Measurements from ENCODE around the gene GNPDA1. TPM values are rescaled to one million over a fixed set of nuclear protein-coding genes. Genes with fewer than 3 reads are reported as not detected.

Gene GNPDA1
- polyA plus RNA-seq, 1 donor (not counting 4 experiments of a cell fraction or from before 2014, with no cell fraction given): 18.0 TPM

- H3K4me2 ChIP-seq (ENCODE audit: control insufficient read depth, extremely low read depth, insufficient read depth, low read depth, low read length): no peak overlapping the region
- dilution Hi-C loops (cut with MboI; ENCODE audit: extremely low pct_ligation_motif_present, low sequenced_read_pairs): no loop called here
- H3K4me1 ChIP-seq (ENCODE audit: control insufficient read depth, extremely low read depth, insufficient read depth, low read length): peaks cover 11% of the 10 kb centered on the region
- no peak overlapping the region for H3K4me3 ChIP-seq (ENCODE audit: control insufficient read depth in 2 of 3, extremely low read depth in 1 of 3, insufficient read depth in 2 of 3, low read depth in 1 of 3, low read length in 3 of 3)
- H3K27ac ChIP-seq (ENCODE audit: control insufficient read depth, insufficient read depth, low read length): no peak overlapping the region
- H3K36me3 ChIP-seq (ENCODE audit: control insufficient read depth in 2 of 2, extremely low read depth in 1 of 2, insufficient read depth in 2 of 2, low read length in 2 of 2): no peaks in the 10 kb centered on the region
- no peaks in the 10 kb centered on the region for H3K27me3 ChIP-seq (ENCODE audit: control insufficient read depth, extremely low read depth, insufficient read depth, low read length)
- no peak overlapping the region for H3K9ac ChIP-seq (ENCODE audit: control insufficient read depth, extremely low read depth, insufficient read depth, low read length)
- FAIRE-seq (no peak), DNase-seq (ENCODE audit: low read depth, low spot score) (no peak)
- no peaks in the 10 kb centered on the region for H3K79me2 ChIP-seq (ENCODE audit: control insufficient read depth, insufficient read depth, low read length)
- H3K9me3 ChIP-seq (ENCODE audit: control insufficient read depth, low read depth, low read length): no peaks in the 10 kb centered on the region
- no peaks in the 10 kb centered on the region for H4K20me1 ChIP-seq (ENCODE audit: control insufficient read depth, extremely low read depth, insufficient read depth, low read length)
- TF ChIP-seq EZH2 (IDR thresholded peaks at IDR 0.05; ENCODE audit: low read length) (no peak), CTCF (optimal IDR thresholded peaks at IDR 0.05 in 1 of 3, IDR thresholded peaks at IDR 0.05 in 1 of 3, conservative IDR thresholded peaks at IDR 0.05 in 1 of 3; ENCODE audit: extremely low read depth in 1 of 3, insufficient read depth in 2 of 3, low read length in 3 of 3) (peak; percentile 23 to 69 (median 37))
- no peaks in the 10 kb centered on the region for H3K9me1 ChIP-seq (ENCODE audit: control insufficient read depth, extremely low read depth, insufficient read depth, low read length)
- no peak overlapping the region for H2AFZ ChIP-seq (ENCODE audit: control insufficient read depth, low read length)
Measured at GRCh38 chr5:141960018-141960417, 52.8 kb downstream of the GNPDA1 start.

- H3K9me1 ChIP-seq (ENCODE audit: control insufficient read depth, extremely low read depth, insufficient read depth, low read length): no peaks in the 10 kb centered on the region
- H3K4me3 ChIP-seq (ENCODE audit: control insufficient read depth in 2 of 3, extremely low read depth in 1 of 3, insufficient read depth in 2 of 3, low read depth in 1 of 3, low read length in 3 of 3): no peak overlapping the region
- H3K9me3 ChIP-seq (ENCODE audit: control insufficient read depth, low read depth, low read length): no peaks in the 10 kb centered on the region
- H3K4me2 ChIP-seq (ENCODE audit: control insufficient read depth, extremely low read depth, insufficient read depth, low read depth, low read length): no peak overlapping the region
- TF ChIP-seq EZH2 (IDR thresholded peaks at IDR 0.05; ENCODE audit: low read length): no peak
- no peak for TF ChIP-seq CTCF (optimal IDR thresholded peaks at IDR 0.05 in 1 of 3, IDR thresholded peaks at IDR 0.05 in 1 of 3, conservative IDR thresholded peaks at IDR 0.05 in 1 of 3; ENCODE audit: extremely low read depth in 1 of 3, insufficient read depth in 2 of 3, low read length in 3 of 3)
- peaks cover 11% of the 10 kb centered on the region for H3K4me1 ChIP-seq (ENCODE audit: control insufficient read depth, extremely low read depth, insufficient read depth, low read length)
- FAIRE-seq (no peak), DNase-seq (ENCODE audit: low read depth, low spot score) (no peak)
- H3K79me2 ChIP-seq (ENCODE audit: control insufficient read depth, insufficient read depth, low read length): no peaks in the 10 kb centered on the region
- no peaks in the 10 kb centered on the region for H3K36me3 ChIP-seq (ENCODE audit: control insufficient read depth in 2 of 2, extremely low read depth in 1 of 2, insufficient read depth in 2 of 2, low read length in 2 of 2)
- dilution Hi-C loops (cut with MboI; ENCODE audit: extremely low pct_ligation_motif_present, low sequenced_read_pairs): no loop called here
- H3K27ac ChIP-seq (ENCODE audit: control insufficient read depth, insufficient read depth, low read length): no peak overlapping the region
- H3K27me3 ChIP-seq (ENCODE audit: control insufficient read depth, extremely low read depth, insufficient read depth, low read length): no peaks in the 10 kb centered on the region
- no peak overlapping the region for H3K9ac ChIP-seq (ENCODE audit: control insufficient read depth, extremely low read depth, insufficient read depth, low read length)
- H2AFZ ChIP-seq (ENCODE audit: control insufficient read depth, low read length): no peak overlapping the region
- H4K20me1 ChIP-seq (ENCODE audit: control insufficient read depth, extremely low read depth, insufficient read depth, low read length): no peaks in the 10 kb centered on the region
Measured at GRCh38 chr5:141958546-141959172, 54.2 kb downstream of the GNPDA1 start.
